NB4 (cell line): ENCODE measurements around the gene AMPD3.

ENCODE experiments used
- CTCF ChIP-seq: IDR thresholded peaks from one replicate; pipeline ENCODE4 v1.5.1; 2012; ENCODE audit warnings: low read depth, low read length
- MYC ChIP-seq: IDR thresholded peaks from 2 replicates; pipeline ENCODE4 v1.6.1; 2011; ENCODE audit warnings: low read depth, low read length
- POLR2A ChIP-seq: IDR thresholded peaks from 2 replicates; pipeline ENCODE4 v1.6.1; 2011; ENCODE audit warnings: mild to moderate bottlenecking; ENCODE audit not compliant: insufficient read length; ENCODE audit errors: extremely low read depth
- TF ChIP-seq, protein P1 (sequence below): IDR thresholded peaks from 2 replicates; pipeline ENCODE4 v1.6.1; 2011; ENCODE audit warnings: low read depth, low read length

DNA sequence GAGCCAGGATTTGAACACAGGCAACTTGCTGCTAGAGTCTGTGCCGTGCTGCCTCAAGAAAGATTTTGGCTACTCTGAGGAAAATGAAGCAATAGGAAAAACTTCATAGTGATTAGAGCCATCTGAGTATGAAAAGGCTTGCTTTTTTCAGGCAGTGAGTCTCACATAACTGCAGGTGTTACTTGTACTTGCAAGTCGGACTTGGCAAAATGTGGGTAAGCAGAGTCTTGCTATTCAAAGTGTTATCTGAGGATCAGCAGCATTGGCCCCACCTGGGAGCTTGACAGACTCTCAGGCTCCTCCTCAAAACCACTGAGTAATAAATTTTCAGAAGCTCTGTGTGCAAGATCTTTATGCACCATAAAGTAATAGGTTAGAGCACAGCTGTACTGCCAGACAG, 67.9 kb downstream of the AMPD3 start:
- TF ChIP-seq CTCF (no peak), POLR2A (no peak), MYC (no peak)
- TF ChIP-seq, protein P1, sequence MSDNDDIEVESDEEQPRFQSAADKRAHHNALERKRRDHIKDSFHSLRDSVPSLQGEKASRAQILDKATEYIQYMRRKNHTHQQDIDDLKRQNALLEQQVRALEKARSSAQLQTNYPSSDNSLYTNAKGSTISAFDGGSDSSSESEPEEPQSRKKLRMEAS = no peak
